ENCODE results near the gene KLC3.
A peak's percentile ranks its signal among the peaks of the same experiment; 100 is the strongest.

The KLC3 gene

GRCh38 chr19:45349430-45349941 is 8.9 kb downstream of the KLC3 start:
- no peak for FAIRE-seq

DNA sequence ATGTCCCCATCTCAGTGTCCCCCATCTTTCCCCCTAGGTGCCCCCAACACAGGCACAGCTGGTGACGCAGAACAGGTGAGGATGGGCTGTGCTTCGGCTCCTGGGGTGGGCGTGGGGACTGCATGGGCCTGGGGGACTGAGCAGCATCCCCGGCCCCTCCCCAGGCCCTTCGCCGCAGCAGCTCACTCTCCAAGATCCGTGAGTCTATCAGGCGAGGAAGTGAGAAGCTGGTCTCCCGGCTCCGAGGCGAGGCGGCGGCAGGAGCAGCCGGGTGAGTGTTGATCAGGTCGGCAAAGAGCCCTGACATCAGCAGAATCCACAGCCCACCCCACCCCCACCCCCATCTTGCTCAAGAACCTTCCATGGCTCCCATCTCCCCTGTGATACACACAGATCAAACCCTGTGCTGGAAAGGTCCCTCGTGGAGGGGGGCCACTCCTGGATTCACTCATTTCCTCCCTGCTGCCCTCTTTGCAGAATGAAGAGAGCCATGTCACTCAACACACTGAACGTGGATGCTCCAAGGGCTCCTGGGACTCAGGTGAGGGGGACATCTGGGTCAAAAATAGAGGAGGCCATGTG is 10.0 kb downstream of the KLC3 start:
- no peak for FAIRE-seq

DNA sequence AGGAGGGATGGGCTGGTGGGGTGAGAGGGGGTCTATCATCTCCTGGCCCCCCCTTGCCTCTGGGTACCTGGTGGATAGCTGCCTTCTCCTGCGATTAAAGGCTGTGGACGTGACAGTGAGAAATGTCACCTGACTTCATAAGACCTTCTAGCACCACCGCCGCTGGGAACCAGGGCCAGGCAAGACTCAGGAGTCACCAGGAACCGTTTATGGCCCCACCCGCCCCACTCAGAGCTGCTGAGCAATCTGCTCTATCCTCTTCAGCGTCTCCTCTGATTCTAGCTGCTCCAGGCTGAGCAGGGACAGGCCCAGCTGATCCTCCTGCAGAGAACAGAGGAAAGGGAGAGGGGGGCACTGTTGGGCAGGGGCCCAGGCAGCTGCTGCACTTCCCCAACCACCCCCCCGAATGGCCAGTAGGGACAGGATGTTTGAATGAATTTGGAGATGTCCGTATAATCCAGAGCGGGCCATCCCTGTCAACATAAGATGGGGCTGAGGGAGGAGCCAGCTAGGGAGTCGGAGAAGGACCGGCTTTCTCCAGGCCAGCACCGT is 10.9 kb downstream of the KLC3 start:
- no peak for FAIRE-seq

DNA sequence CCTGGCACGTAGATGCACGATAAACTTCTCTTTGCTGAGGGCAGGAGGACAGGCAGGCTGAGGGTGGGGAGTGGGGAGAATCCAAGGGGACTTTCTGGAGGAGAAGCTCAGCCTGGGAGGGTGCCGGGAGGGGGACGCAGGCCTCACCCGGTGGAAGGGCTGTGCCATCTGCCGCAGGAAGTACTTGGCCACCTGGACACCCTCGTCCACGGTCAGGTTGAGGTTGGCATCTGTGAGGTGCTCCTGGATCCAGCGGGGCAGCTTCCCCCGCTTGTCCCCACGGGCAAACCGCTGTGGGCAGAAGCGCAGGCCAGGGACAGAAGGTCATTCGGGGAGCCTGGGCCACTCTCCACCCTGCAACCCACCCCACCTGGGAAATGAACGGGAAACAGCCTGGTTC is 11.5 kb downstream of the KLC3 start:
- no peak for FAIRE-seq

- no peak for FAIRE-seq
Measured at GRCh38 chr19:45352471-45352870, 11.9 kb downstream of the KLC3 start.

GRCh38 chr19:45352914-45353796 is 12.6 kb downstream of the KLC3 start:
- no peak for FAIRE-seq

DNA sequence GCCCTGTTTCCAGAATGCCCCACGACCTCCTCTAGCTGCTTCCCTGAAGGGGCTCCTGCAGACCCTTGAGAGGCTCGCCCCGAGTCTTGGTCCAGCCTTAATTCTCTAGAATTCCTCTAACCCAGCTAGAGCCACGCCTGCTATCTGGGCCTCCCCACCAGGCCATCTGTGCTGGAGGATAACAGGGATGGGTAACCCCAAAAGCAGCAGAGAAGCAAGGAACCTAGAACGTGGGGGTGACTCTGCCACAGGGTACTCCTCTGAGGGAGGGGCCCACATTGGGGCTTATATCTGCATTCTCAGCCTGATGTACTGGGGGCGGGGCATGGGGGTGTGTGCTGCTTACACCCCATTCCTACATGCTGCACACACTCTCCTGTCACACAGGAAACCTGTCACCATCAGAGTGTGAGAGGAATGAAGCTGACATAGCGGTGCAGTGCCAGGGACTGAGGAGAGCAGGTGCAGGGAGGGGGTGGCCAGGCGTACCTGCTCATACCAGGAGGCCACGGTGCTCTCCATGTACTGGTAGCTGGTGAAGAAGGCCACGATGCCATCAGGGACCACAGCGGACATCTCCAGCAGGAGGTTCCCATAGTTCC is 13.8 kb downstream of the KLC3 start:
- no peak for FAIRE-seq

DNA sequence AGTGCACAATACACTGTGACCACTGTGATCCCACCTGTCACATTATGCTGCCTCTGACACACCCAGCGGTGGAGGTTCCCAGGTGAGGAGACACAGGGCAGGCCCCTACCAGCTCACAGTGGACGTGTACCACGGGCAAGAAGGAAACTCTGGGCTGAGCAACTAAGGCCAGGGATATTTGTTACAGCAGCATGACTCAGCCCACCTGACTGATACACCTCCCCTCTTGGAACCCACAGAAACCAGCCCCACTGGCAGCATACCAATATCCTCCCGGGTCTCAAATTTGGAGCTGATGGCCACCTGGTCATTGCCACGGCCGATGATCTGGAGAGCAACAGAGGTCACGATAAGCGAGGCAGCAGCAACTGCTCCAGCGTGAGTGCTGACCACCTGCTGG is 14.9 kb downstream of the KLC3 start:
- FAIRE-seq, result no peak

GRCh38 chr19:45355910-45356309 is 15.4 kb downstream of the KLC3 start:
- no peak for FAIRE-seq

- no peak for FAIRE-seq
Measured at GRCh38 chr19:45356760-45357444, 16.4 kb downstream of the KLC3 start.

DNA sequence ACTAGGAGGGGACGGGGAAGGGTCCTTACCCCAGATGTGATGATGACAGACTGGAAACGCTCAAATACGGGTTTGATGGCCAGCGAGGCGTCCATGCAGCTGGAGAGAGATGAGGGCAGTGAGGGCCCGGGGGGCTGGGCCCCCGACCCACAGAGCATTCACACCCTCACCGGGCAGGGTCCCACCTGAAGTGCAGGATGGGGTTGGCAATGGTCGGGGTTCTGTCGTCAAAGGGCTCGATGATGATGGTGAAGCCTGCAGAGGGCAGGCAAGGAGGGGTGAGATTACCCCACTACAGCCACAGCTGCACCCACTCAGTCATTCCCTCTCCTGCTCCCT is 16.9 kb downstream of the KLC3 start:
- FAIRE-seq, result no peak

DNA sequence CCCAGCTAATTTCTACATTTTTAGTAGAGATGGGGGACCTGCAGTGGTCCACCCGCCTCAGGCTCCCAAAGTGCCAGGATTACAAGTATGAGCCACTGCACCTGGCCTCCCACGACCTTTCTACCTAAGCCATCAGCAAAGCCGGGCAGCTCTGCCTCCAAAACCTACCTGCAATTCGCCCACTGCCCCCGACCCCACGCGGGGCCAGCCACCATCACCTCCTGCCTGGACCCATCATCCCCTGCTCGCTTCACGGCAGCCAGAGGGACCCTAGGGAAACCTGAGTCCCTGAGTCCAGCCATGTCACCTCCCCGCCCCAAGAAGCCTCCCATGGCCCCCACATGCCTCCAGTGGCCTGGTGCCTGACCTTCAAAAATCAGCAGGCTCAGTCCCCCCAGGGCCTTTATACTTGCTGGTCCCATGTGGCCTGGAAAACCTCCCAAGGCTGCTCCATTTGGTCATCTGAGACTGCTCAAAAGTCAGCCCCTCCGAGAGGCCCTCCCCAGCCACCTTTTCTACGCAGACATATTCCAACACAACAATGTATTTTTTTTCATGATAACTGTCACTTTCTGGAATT is 17.8 kb downstream of the KLC3 start:
- no peak for FAIRE-seq

- no peak for FAIRE-seq
Measured at GRCh38 chr19:45361608-45362007, 21.1 kb downstream of the KLC3 start.

- no peak for FAIRE-seq
Measured at GRCh38 chr19:45362291-45362690, 21.7 kb downstream of the KLC3 start.

DNA sequence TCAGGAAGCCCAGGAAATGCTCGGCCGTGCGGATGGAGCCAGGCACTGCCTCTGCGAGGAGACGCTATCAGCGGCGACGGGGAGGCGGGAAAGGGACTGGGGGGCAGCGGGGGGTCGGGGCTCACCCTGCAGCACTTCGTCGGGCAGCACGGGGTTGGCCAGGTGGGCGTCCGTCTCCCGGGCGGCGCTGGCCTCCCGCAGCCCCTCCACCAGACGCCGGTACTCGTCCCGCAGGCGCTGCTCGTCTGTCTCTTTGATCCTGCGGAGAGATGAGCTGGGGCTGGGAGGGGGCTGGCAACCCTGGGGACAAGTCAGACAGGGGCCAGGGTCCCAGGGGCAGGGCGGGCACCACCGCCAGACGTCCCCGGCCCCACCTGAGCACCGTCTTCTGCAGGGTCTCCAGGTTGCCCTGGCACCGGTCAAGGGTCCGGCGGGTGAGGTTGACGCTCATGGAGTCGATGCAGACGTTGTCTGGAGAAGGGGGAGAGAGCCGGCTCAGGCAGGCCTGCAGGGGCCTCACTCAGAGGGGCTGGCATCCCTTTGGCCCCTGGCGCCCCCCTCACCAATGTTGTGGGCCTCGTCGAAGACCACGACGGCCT is 23.4 kb downstream of the KLC3 start:
- FAIRE-seq, result no peak

- FAIRE-seq, result no peak
Measured at GRCh38 chr19:45364696-45365095, 24.1 kb downstream of the KLC3 start.

DNA sequence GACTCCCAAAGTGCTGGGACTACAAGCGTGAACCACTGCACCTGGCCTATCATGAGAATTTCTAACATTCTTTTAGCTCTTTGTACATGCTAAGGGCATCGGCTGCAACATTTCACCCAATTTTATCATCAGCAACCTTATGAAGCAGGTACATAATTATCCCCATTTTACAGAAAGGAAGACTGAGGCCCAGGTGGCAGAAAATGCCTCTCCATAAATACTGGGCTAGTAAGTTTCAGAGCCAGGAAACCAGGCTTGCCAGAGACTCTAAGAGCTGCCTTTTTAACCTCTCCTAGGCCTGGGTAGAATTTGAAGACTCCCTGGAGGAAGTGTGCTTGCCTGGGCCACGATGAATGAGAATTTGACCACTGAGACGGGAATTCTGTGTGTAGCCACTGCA is 27.6 kb downstream of the KLC3 start:
- FAIRE-seq, result no peak

DNA sequence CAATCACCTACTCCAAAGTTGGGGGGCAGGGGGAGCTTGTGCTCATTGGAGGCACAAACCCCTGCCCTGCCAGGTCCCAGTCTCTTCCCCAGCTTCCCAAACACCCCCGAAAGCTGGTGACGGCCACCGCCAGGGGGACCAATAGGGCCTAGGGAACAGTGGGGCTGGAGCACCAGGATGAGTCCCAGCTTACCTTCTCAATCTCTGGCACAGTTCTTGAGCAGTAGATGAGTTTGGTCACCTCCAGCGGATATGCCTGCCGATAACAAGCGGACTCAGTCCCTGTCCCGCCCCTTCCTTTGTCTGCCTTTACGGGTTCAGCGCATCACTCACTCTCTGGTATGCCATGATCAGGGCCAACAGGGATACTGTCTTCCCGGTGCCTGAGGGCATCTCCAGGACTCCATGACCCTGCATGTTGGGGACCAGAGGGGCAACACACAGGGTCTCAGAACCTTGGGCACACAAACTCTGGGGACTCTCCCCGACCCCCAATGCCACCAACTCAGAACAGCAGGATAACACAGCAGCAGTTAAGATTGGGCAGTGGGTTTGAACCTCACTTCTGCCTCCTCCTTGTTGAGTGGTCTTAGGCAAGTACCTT is 28.3 kb downstream of the KLC3 start:
- no peak for FAIRE-seq

- FAIRE-seq, result peak; percentile 76
Measured at GRCh38 chr19:45370410-45371204, 30.1 kb downstream of the KLC3 start, which contains the start of gene ERCC2. TSS of gene ERCC2 (minus strand) at chr19:45370573. CDS start at chr19:45370540, 33 bp downstream.

- FAIRE-seq, result no peak
Measured at GRCh38 chr19:45376045-45376724, 35.6 kb downstream of the KLC3 start.

All from TTC549 (cell line).